ENCODE measurements around the gene APBB1. TPM values are rescaled to one million over a fixed set of nuclear protein-coding genes. Genes with fewer than 3 reads are reported as not detected.
A peak's percentile ranks its signal among the peaks of the same experiment; 100 is the strongest.
"Not testable (repeated sequence)": the region's sequence is repeated elsewhere in the genome, so short reads cannot be mapped to it uniquely, and the experiment has no call there.

Gene APBB1
- total and polyA plus RNA-seq, 8 donors: 11.4 to 69.3 (median 16.8) TPM

GRCh38 chr11:6393989-6394670 is 24.8 kb downstream of the APBB1 start:
- Histone ChIP-seq H3K9me3 (no peaks in the 10 kb centered on the region), H3K4me1 (peaks cover 0 to 13% (median 0%) of the 10 kb centered on the region in 3 donors), H3K27me3 (no peaks in the 10 kb centered on the region), H3K27ac (no peak overlapping the region), H3K36me3 (no peaks in the 10 kb centered on the region), H3K4me3 (no peak overlapping the region)
- no peak for ATAC-seq
- no peak for FAIRE-seq
- WGBS, 2 donors: 68 to 72% methylated on average over 16 of the region's 16 CpGs
- TF ChIP-seq CTCF (IDR thresholded peaks at IDR 0.05): no peak
- DNase-seq: peak in 3 of 6 donors; percentile 32 to 79 (median 36)
- intact Hi-C loops (cut with DNase I): no loop called here

GRCh38 chr11:6392251-6392650 is 26.6 kb downstream of the APBB1 start:
- H3K4me1 ChIP-seq: peaks cover 0 to 29% (median 9%) of the 10 kb centered on the region in 3 donors
- ATAC-seq; H3K36me3 ChIP-seq; intact Hi-C loops (cut with DNase I); DNase-seq; H3K4me3 ChIP-seq; H3K9me3 ChIP-seq; H3K27ac ChIP-seq; H3K27me3 ChIP-seq; FAIRE-seq: not testable (repeated sequence)
- WGBS, 2 donors: 94 to 96% methylated on average over 3 to 4 of the region's 4 CpGs

GRCh38 chr11:6391537-6392134 is 27.3 kb downstream of the APBB1 start:
- ATAC-seq (no peak), FAIRE-seq (no peak), DNase-seq (peak in 2 of 6 donors; percentile 21 to 75)
- peaks cover 0 to 29% (median 9%) of the 10 kb centered on the region in 3 donors for H3K4me1 ChIP-seq
- intact Hi-C loops (cut with DNase I): no loop called here
- H3K4me3 ChIP-seq: peak overlapping the region in 1 of 4 donors; percentile 81
- no peak for TF ChIP-seq CTCF (IDR thresholded peaks at IDR 0.05)
- no peak overlapping the region for H3K27ac ChIP-seq
- H3K27me3 ChIP-seq: no peaks in the 10 kb centered on the region
- 94 to 95% methylated on average over 16 to 18 of the region's 18 CpGs for WGBS, 2 donors
- no peaks in the 10 kb centered on the region for H3K9me3 ChIP-seq
- no peaks in the 10 kb centered on the region for H3K36me3 ChIP-seq

GRCh38 chr11:6390718-6391469 is 28.0 kb downstream of the APBB1 start:
- H3K27ac ChIP-seq: peak overlapping the region; percentile 82 to 94 (median 92)
- FAIRE-seq: no peak
- WGBS, 2 donors: 31 to 34% methylated on average over 19 of the region's 19 CpGs

More at GRCh38 chr11:6390718-6391469, 28.0 kb downstream of the APBB1 start:
- TF ChIP-seq CTCF (IDR thresholded peaks at IDR 0.05): no peak
- ATAC-seq (no peak), DNase-seq (peak in 2 of 6 donors; percentile 24 to 39)
- intact Hi-C loops (cut with DNase I): no loop called here
- H3K36me3 ChIP-seq: no peaks in the 10 kb centered on the region
- peaks cover 0 to 29% (median 9%) of the 10 kb centered on the region in 3 donors for H3K4me1 ChIP-seq
- H3K9me3 ChIP-seq: no peaks in the 10 kb centered on the region
- H3K27me3 ChIP-seq: no peaks in the 10 kb centered on the region
- peak overlapping the region; percentile 60 to 83 (median 82) for H3K4me3 ChIP-seq
